UCSD-AML1 (cell line): ENCODE results near the gene NACAD.
"Not testable (repeated sequence)": the region's sequence is repeated elsewhere in the genome, so short reads cannot be mapped to it uniquely, and the experiment has no call there.

Experiments used
- DNase-seq: peaks from one replicate; lab custom pipeline; 2025; ENCODE audit not compliant: unreplicated experiment; lab: John Stamatoyannopoulos, UW

The NACAD gene

DNA sequence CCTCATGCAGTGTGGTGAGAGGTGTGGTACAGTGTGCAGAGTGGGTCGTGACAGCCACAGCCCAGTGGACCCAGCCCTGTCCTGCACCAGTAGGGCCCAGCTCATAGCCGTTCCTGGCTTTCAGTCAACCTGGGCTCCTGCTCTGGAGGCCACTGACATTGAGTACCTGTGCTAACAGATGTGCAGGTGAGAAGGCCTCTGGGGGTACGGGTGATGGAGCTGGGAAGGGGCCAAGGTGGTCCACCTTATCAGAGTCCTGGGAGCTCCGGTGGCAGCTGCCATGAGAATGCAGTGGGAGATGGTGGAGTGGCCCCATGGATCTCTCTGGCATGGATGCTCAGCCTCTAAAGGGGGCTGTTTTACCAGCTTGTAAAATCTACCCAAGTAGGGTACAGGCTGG lies 28.8 kb upstream of the NACAD start:
- DNase-seq = no peak

DNA sequence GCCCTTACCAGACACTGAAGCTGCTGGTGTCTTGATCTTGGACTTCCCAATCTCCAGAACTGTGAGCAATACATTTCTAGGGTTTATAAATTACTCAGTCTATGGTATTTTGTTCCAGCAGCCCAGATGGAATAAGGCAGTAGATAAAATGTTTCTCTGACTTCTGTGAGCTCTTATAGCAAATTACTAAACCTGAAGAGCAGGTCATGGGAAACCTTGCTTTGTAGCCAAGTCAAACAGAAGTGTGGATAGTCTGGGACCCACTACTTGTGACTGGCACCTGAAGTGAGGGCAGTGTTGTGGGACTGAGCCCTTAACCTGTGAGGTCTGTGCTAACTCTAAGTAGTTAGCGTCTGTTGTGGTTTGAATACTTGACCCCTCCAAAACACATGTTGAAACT lies 27.3 kb upstream of the NACAD start:
- DNase-seq = no peak

DNA sequence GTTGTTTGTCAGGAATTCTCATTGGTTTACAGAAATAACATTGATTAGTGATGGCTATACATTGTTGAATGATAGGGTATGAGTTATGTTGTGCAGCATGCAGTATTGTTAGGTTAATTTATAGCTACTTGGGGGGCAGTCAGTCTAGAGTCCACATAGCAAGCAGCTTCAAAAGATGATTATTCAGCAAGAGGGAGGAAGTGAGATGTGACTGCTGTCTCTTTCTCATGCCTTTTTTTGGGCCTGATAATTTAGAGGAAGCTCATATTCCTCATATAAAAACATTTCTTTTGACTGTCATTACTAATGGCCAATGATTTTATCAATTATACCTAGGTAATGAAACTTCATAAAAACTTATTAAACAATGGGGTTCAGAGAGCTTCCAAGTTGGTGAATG lies 26.2 kb upstream of the NACAD start:
- no peak for DNase-seq

DNA sequence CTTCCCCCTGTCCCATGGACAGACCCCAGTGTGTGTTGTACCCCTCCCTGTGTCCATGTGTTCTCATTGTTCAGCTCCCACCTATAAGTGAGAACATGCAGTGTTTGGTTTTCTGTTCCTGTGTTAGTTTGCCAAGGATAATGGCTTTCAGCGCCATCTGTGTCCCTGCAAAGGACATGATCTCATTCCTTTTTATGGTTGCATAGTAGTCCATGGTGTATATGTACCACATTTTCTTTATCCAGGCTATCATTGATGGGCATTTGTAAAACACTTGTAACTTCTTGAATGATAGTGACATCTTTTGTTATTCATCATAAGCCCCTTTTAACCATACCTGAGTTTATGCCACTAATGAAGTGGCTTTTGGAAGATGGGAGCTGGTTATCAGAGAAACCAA lies 25.5 kb upstream of the NACAD start:
- DNase-seq = not testable (repeated sequence)

GRCh38 chr7:45112648-45113047 lies 23.9 kb upstream of the NACAD start:
- no peak for DNase-seq

- peak; percentile 89 for DNase-seq
Observed at GRCh38 chr7:45111298-45112223, 22.8 kb upstream of the NACAD start, which contains the start of gene TBRG4. Gene TBRG4 (minus strand): TSS chr7:45111697. CDS start chr7:45109237, 2,460 bp downstream.

GRCh38 chr7:45108863-45109262 lies 20.1 kb upstream of the NACAD start:
- DNase-seq = no peak

GRCh38 chr7:45107356-45107755 lies 18.6 kb upstream of the NACAD start:
- no peak for DNase-seq

GRCh38 chr7:45106820-45107219 lies 18.1 kb upstream of the NACAD start:
- no peak for DNase-seq

- no peak for DNase-seq
Observed at GRCh38 chr7:45105588-45106188, 16.9 kb upstream of the NACAD start.

DNA sequence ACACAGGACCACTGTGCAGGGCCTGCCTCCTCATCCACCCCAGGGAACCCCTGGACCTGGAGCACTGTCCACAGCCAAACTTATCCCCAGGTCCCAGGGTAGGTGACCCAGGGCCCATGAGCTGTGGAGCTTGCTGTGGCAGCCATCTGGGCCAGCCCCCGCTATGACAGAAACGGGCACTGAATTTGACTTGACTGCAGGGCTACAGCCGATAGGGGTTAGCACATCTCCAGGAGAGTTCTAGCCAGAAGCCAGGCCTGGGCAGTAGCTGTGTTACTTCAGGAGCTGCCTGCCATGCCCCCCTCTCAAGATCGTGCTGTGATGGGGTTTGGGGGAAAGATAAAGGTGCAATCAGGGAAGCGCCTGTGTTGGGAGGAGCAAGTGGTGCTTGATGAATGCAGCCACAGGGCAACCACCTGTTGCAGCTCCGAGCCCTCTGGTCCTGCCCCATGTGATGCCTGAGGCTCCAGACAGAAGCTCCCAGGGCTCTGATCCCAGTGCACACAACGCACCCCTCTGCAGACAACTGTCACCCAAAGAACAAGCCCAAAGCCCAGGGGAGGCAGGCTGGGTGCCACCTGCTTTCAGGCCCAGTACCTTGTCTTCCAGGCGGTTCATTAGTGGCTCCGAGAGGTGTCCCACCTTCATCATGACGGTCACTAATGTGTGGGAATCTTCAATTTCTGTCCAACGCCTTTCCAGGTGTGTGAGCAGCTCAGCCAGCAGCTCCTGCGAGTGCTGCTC lies 16.2 kb upstream of the NACAD start:
- DNase-seq = no peak

DNA sequence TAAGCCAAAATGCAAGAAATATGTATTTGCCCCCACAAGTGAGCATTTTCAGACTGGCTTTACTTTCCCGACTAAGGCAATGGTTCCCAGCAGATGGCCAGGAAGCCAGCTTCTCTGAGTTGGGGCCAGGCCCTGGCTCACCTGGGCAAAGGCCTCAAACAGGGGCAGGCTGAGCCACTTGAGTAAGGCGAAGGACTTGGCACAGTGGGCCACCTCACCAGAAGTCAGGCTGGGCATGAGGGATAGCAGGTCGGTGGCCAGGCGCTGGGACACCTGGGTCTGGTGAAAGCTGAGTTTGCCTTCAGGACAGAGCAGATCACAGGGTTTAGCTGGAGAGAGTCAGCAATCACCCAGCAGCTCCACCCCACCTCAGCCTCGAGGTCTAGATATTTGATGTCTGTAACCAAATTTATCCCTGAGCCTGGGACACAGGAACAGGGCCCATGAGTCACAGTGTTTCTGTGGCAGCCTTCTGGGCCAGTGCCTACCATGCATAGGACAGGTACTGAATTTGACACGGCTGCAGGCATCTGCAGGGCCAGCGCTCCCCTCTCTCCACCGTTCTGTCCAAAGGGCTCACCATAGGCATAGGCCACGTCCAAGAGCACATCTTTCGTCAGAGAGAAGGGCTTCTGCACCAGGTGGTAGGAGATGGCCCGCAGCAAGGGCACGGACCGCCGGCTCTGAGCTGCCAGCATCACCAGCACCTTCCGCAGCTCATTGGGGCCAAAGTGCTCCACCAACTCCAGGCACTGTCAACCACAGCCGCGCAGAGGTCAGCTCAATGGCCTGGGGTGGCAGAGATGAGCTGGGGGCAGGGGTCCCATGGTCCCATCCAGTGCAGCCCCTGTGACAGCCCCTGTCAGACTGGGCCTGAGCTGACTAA lies 15.4 kb upstream of the NACAD start:
- DNase-seq = no peak

DNA sequence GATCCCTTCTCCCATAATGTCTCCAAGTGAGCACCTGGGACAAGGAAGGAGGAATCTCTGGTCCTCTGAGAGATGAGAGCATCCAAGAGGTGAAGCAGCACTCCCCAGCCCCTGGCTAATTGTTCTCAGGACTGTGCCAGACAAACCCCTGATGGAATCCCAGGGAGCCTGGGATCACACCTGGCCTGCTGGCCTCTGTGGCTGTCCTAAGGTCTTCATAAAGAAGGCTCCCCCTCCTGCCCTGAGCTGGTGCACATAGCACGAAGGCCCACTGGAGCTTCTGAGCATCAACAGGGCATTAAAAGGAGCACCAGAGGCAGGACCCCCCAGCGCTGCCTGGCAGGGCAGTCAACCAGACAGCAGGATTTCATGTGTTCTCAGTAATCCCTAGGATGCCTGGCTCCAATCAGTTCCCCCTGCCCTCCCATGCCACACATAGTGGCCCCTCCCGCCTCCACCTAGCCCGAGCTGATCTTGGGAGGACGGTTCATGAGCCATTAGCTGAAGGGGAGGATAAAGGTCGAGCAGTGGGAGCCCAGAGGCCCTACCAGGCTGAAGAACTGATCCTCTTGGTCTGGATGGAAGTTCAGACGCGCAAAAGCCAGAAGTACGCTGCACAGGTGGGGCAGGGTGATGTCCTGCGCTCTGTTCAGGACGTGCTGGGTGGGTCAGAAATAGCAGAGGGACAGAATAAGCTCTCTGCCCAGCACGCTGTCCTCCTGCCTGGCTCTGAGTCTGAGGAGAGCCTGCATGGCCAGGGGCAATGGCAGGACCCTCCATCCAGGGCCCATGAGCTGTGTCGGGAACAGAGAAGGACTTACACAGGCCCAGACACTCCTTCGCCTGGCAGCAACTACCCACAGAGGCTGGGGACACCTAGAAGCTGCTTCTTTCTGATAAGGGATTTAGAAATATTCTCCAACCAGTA lies 14.3 kb upstream of the NACAD start:
- DNase-seq = no peak

DNA sequence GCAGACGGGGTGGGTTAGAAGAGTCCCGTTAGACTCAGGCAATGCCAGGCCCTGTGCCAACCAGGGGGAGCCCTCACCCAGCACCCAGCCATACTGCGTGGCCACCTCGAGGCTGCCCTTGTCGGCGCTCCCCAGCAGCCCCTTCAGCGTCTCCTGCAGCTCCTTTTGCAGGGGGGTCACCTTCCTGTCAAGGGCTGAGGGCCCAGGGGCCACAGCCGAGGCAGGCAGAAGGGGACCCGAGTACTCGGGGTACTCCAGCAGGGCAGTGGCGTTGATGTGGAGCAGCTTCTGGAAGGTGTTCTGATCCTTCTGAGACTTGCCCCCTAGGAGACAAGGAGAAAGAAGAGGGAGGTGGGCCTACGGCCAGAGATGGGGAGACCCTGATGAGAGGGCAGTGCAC lies 13.0 kb upstream of the NACAD start:
- no peak for DNase-seq

DNA sequence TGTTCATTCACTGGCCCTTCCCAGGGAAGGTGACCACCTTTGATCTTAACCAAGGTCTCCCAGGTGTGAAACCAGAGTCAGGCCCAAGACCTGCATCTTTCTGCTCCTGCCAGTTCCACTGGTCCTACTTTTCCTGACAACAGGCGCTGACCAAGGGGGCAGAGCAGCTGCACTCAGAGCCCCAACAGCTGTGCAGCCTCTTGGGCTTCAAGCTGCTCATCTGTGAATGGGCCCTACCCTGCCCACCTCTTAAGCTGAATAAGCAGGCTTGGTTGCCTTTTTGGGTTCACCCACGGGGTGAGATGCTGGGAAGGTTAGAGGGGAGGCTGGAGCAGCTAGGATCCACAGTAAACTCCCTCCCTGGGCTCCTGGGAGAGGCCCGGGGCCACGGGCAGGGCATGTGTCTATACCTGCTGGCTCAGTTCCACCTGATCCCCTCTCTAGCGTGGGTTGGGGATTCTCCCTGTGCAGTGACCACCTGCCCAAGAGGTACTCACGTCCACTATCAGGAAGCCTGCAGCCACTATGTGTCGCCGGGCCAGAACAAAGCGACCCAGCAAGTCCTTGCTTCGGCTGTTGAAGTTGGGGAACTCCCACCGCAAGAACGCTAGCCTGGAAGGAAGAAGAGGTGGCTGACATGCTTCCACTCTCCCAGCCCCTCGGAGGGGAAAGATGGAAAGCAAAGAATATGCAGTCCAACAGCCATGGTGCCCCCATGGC lies 12.2 kb upstream of the NACAD start:
- DNase-seq = no peak

DNA sequence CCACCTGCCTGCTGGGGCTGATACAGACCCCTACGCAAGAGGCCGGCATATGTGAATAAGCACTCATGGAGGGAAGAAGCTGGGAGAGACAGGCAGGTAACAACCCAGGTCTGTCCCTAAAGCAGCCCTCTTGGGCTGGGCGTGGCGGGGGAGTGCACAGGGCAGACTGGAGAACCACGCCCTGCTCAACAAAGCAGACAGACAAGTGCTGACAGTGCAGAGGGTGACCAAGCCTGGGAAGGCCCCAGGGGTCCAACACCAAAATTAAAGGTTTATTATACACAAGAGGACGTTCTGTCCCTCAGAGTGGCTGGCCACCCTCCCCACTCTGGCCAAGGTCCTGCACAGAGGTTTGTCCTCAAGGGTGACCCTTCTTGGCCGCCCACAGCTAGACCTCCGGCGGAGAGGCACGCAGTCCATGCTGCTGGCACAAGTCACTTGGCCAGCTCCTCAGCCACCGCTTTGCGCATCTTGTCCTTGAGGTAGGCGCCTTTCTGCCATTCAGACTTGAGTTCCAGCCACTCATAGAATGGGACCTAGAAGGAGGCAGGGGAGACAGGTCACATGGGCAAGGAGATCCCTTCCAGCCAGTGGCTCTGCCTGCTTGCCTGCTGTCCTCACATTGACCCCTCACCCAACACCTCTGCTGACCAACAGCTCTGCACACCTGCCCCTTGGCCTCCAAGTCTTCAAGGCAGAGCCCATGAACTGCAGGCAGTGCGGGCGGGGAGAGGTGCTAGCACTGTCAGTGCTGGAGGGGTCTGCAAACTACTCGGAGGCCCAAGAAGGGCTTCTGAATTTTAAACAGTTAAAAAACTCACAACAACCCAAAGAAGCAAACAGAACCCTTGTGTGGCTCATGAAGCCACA lies 11.4 kb upstream of the NACAD start:
- DNase-seq = no peak

DNA sequence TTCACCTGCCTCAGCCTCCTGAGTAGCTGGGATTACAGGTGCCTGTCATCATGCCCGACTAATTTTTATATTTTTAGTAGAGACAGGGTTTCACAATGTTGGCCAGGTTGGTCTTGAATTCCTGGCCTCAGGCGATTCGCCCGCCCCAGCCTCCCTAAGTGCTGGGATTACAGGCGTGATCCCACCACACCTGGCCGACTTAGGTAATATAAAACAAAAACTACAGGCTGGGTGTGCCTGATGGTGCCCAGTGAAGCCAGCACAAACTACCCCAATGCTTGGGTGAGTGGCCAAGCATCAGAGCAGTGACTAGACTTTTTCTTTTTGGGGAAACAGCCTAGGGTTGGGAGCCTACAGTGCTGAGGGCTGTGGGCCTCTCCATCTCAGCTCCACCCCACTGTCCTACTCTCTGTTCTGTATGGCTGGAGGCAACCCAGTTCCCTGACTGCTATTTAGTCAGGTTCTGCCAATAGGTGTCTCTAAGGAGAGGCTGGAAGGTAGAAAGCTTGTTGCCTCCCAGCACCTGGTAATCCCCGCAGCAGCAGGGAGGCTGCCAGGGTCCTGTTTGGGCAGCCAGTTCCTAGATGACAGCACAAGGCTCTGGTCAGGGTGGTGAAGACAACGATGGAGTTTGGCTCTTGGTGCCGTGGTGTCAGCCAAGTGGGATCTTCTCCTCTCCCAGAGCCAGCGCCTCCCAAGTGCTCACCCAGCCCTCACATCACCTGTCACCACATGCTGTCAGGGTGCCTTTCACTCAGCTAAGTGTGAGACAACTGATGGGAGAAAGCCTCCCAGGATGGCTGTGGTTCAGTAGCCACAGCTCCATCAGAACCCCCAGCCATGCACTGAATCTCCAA lies 10.4 kb upstream of the NACAD start:
- DNase-seq = no peak
